ENCODE data around the gene ZNF175. TPM values are rescaled to one million over a fixed set of nuclear protein-coding genes. Genes with fewer than 3 reads are reported as not detected.

The ZNF175 gene
- total RNA-seq, 1 donor from 2014 or later, result 1.7 TPM

DNA sequence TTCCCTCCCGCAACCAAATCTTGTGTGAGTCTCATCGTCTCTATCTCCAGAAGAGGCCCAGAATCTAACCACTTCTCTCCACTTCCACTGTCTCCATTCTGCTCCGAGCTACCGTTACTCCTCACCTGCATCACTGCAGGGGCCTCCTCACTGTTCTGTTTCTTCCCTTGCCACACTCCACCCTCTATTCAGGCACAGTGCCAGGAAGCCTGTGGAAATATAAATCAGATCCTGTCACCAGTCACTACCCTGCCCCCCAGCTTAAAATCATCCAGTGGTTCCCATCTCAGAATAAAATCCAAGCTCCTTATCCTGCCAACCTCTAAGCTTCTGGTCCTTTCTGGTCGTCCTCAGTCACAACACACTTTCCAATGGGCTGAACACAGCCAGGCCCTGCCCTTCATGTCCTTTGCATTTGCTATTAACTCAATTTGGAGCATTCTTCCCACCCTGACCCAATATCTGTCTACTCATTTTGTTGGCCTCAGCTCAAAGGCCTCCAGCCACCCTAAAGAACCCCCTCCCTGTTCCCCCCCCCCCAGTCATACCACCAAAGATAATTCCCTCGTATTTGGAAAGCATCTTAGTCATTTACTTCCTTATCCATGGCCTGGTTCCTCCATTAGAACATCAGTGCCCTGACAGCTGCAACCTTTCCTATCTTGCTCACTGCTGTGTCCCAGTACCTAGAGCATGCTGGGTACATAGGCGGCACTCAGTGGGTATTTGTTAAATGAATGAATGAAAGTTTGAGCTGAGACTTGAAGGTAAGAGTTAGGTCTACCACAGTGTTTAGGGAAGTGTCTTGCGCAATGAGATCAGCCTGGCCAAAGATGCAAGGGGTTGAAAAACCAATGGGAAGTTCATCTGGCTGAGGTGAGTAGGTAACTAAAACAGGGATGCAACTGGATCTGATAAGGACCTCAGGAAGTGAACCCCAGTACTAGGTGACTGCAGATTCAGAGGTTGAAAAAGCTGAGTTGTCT, 24.4 kb downstream of the ZNF175 start:
- TF ChIP-seq, protein P1, sequence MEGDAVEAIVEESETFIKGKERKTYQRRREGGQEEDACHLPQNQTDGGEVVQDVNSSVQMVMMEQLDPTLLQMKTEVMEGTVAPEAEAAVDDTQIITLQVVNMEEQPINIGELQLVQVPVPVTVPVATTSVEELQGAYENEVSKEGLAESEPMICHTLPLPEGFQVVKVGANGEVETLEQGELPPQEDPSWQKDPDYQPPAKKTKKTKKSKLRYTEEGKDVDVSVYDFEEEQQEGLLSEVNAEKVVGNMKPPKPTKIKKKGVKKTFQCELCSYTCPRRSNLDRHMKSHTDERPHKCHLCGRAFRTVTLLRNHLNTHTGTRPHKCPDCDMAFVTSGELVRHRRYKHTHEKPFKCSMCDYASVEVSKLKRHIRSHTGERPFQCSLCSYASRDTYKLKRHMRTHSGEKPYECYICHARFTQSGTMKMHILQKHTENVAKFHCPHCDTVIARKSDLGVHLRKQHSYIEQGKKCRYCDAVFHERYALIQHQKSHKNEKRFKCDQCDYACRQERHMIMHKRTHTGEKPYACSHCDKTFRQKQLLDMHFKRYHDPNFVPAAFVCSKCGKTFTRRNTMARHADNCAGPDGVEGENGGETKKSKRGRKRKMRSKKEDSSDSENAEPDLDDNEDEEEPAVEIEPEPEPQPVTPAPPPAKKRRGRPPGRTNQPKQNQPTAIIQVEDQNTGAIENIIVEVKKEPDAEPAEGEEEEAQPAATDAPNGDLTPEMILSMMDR (conservative IDR thresholded peaks at IDR 0.05; ENCODE audit: low read depth, low read length), result no peak
- peak overlapping the region; percentile 82 for H3K4me3 ChIP-seq (ENCODE audit: low read depth, low read length)
- no peak for DNase-seq (ENCODE audit: low read depth)

DNA sequence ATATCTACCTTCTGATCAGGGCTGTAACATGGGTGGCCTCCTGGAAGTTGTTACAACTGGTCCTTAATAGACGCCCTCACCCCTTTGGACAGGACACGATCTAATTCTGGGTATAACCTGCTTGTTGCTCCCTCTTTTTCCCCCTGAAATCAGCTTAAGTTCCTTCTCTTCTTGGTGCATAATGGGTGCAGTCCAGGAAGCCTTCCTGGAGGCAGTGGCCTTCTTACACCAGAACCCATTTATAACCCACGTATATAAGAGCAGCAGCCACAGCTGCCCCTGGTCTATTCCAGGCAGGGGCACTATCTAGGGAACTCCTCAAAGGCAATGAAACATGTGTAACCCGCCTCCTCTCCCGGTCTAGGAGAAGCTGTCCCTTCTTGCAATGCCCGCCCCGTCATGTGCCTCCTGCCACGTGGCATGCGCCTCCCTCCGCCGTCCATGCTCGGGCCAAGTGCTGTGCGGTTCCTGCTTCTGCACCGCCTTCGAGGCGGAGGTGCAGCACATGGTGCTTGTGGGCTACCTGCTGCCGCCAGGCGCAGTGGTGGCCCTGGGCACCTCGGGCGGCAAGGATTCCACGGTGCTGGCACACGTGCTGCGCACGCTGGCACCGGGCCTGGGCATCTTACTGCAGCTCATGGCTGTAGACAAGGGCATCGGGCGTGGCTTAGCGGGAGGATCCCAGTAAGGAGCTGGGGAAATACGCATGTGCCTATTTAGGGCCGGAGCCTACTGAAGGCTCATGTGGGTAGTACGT, 27.3 kb downstream of the ZNF175 start:
- H3K4me3 ChIP-seq (ENCODE audit: low read depth, low read length), result no peak overlapping the region
- DNase-seq (ENCODE audit: low read depth), result no peak
- TF ChIP-seq, protein P1 (conservative IDR thresholded peaks at IDR 0.05; ENCODE audit: low read depth, low read length), result no peak

DNA sequence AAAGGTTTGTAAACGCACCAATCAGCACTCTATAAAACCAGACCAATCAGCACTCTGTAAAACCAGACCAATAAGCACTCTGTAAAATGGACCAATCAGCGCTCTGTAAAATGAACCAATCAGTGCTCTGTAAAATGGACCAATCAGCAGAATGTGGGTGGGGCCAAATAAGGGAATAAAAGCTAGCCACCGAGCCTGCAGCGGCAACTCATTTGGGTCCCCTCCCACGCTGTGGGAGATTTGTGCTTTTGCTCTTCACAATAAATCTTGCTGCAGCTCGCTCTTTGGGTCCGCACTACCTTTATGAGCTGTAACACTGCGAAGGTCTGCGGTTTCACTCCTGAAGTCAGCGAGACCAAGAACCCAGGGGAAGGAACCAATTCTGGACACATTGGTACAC, 28.0 kb downstream of the ZNF175 start:
- no peak overlapping the region for H3K4me3 ChIP-seq (ENCODE audit: low read depth, low read length)
- TF ChIP-seq, protein P1 (conservative IDR thresholded peaks at IDR 0.05; ENCODE audit: low read depth, low read length), result no peak
- DNase-seq (ENCODE audit: low read depth), result no peak

DNA sequence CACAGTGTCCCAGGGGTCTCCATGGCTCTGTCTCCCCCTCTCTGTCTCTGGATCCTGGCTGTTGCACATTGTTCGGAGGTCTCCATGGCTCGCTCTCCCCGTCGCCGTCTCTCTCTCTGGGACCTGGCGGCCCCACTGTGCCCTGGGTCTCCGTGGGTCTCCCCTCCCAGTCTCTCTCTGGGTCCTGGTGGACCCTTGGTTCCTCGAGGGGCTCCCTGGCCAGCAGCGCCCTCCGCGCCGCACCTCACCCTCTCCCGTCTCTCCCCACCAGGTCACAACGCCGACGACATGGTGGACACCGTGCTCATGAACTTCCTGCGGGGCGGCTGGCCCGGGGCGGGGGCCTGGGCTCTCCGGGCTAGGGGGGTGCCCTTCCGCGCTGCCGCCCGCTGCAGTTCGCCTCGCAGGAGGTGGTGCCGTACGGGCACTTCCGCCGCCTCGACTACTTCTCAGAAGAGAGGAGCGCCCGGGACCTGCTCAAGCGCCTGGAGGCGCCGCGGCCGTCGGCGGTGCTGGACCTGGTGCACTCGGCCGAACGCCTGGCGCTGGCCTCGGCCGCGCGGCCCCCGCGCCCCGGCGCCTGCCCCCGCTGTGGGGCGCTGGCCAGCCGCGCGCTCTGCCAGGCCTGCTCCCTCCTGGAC, 30.0 kb downstream of the ZNF175 start:
- DNase-seq (ENCODE audit: low read depth), result no peak
- H3K4me3 ChIP-seq (ENCODE audit: low read depth, low read length), result no peak overlapping the region
- TF ChIP-seq, protein P1 (conservative IDR thresholded peaks at IDR 0.05; ENCODE audit: low read depth, low read length), result no peak

DNA sequence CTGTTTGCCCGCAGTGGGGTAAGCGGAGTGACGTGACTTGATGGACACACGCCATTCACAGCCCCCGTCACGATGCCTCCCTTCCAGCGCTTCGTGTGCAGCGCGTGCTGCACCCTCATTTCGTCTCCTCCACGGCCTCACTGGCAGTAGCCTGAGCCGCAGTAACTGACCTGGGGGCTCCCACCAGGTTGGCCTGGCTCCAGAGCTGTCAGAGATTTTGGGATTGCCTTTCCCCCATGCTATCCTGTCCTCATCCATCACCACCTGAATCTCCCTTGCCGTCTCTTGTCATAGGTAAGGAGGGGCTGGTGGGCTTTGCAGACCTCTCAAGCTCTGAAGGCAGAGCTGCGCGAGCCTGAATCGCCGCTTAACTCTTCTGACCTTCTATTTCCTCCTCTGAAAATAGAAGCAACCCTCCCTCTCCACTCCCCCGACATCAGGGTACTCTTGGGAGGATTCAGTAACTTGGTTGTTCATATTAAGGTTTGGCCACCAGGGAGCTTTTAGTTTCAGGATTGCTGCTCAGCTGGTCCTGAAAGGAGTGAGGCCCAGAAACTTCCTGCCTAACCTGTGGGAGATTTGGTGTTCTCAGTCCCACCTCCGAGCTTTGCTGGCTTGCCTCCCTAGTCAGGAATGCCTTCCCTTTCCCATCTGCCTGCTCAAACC, 31.2 kb downstream of the ZNF175 start:
- TF ChIP-seq, protein P1 (conservative IDR thresholded peaks at IDR 0.05; ENCODE audit: low read depth, low read length), result no peak

DNA sequence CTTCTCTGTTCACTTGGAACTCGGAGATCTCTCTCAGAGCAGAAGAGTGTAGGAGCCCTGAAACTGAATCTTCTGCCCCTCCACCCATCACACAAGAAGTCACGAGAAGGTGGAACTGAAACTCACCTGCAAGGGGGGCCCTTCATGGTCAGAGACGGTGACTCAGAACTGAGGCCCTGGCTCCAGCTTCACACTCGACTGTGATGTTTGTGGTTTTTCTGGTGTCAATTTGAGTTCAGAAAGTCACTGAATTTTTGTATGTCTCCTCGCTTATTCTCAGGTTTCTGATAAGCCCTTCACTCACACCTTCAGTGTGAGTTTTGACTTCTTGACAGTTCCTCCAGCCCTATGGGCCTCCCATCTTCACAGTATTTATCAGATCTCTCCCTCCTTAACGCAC, 36.0 kb downstream of the ZNF175 start:
- TF ChIP-seq, protein P1 (conservative IDR thresholded peaks at IDR 0.05; ENCODE audit: low read depth, low read length), result no peak
- no peak overlapping the region for H3K4me3 ChIP-seq (ENCODE audit: low read depth, low read length)
- no peak for DNase-seq (ENCODE audit: low read depth)

More for the DNA sequence above, 31.2 kb downstream of the ZNF175 start:
- H3K4me3 ChIP-seq (ENCODE audit: low read depth, low read length), result no peak overlapping the region
- DNase-seq (ENCODE audit: low read depth), result no peak

All from epithelial cell of proximal tubule (primary cell).